ENCODE measurements around the gene ST7L. TPM values are rescaled to one million over a fixed set of nuclear protein-coding genes. Genes with fewer than 3 reads are reported as not detected.

The ST7L gene
- total and polyA plus RNA-seq, 10 of the 15 experiments (the other 5 are each of a cell fraction or from before 2014, with no cell fraction given), result 3.6 to 13.7 (median 8.9) TPM

DNA sequence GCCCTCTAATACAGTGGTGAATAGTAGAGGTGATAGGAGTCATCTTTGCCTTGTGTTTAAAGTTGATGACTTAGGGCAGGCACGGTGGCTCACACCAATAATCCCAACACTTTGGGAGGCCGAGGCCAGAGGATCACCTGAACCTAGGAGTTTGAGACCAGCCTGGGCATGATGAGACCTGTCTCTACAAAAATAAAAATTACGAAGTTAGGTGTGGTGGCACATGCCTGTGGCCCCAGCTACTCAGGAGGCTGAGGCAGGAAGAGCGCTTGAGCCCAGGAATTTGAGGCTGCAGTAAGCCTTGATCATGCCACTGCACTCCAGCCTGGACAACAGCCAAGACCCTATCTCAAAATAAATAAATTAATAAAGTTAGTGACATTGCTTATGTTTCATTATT lies 27.3 kb upstream of the ST7L start:
- Histone ChIP-seq H4K20me1 (ENCODE audit: control insufficient read depth, insufficient read depth) (peaks cover 4% of the 10 kb centered on the region; the same call in 1 of the 2 replicates), H3K4me1 (ENCODE audit: control insufficient read depth, insufficient read depth, low read length) (no peaks in the 10 kb centered on the region; the same call in 1 of the 2 replicates), H3K9ac (ENCODE audit: control insufficient read depth, insufficient read depth, low read length) (no peak overlapping the region), H3K4me2 (ENCODE audit: control insufficient read depth, insufficient read depth) (no peak overlapping the region), H2AFZ (ENCODE audit: control insufficient read depth, low read depth, low read length) (no peak overlapping the region), H3K79me2 (ENCODE audit: control insufficient read depth, insufficient read depth, low read length) (peaks cover 59% of the 10 kb centered on the region), H3K36me3 (ENCODE audit: control insufficient read depth in 2 of 2, insufficient read depth in 2 of 2, low read length in 1 of 2) (peaks cover 1 to 22% of the 10 kb centered on the region in 2 experiments), H3K27ac (ENCODE audit: control insufficient read depth, insufficient read depth) (no peak overlapping the region), H3K27me3 (replicated peaks in 1 of 2; ENCODE audit: control insufficient read depth in 2 of 2, insufficient read depth in 2 of 2, low read length in 1 of 2) (no peaks in the 10 kb centered on the region), H3K4me3 (no peak overlapping the region), H3K9me3 (replicated peaks; ENCODE audit: control insufficient read depth, insufficient read depth, low read length) (no peaks in the 10 kb centered on the region)
- CTCF ChIA-PET, result interaction anchor here (1.5 to 1.6 kb wide), 2 partner anchors 27 to 54 kb away, joined by 4 to 6 read pairs; no protein-coding TSS in a partner anchor
- in situ Hi-C loops (cut with MboI), result no loop called here
- RAD21 ChIA-PET (ENCODE audit: unreplicated experiment), result no interaction called here
- 97% methylated on average over 4 of the region's 4 CpGs for WGBS (ENCODE audit: insufficient coverage, insufficient replicate concordance, low lambda C conversion rate, missing lambda C conversion rate)
- no peak for FAIRE-seq
- BruUV-seq (replicated peaks), result no TSS peak
- SMC1A ChIA-PET (ENCODE audit: uncharacterized antibody, unreplicated experiment), result interaction anchor here (1.9 to 2.3 kb wide), 2 partner anchors 15 to 18 kb away, joined by 5 to 8 read pairs; no protein-coding TSS in a partner anchor
- intact Hi-C loops (cut with micrococcal nuclease; ENCODE audit: unreplicated experiment), result no loop called here
- TF ChIP-seq EZH2 (IDR thresholded peaks at IDR 0.05; ENCODE audit: borderline replicate concordance, control insufficient read depth, low read depth, low read length), result no peak
- no peak for TF ChIP-seq BACH1 (IDR thresholded peaks at IDR 0.05; ENCODE audit: borderline replicate concordance)
- TF ChIP-seq, protein P1, sequence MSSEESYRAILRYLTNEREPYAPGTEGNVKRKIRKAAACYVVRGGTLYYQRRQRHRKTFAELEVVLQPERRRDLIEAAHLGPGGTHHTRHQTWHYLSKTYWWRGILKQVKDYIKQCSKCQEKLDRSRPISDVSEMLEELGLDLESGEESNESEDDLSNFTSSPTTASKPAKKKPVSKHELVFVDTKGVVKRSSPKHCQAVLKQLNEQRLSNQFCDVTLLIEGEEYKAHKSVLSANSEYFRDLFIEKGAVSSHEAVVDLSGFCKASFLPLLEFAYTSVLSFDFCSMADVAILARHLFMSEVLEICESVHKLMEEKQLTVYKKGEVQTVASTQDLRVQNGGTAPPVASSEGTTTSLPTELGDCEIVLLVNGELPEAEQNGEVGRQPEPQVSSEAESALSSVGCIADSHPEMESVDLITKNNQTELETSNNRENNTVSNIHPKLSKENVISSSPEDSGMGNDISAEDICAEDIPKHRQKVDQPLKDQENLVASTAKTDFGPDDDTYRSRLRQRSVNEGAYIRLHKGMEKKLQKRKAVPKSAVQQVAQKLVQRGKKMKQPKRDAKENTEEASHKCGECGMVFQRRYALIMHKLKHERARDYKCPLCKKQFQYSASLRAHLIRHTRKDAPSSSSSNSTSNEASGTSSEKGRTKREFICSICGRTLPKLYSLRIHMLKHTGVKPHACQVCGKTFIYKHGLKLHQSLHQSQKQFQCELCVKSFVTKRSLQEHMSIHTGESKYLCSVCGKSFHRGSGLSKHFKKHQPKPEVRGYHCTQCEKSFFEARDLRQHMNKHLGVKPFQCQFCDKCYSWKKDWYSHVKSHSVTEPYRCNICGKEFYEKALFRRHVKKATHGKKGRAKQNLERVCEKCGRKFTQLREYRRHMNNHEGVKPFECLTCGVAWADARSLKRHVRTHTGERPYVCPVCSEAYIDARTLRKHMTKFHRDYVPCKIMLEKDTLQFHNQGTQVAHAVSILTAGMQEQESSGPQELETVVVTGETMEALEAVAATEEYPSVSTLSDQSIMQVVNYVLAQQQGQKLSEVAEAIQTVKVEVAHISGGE (CRISPR knock-in tag; IDR thresholded peaks at IDR 0.05), result no peak
- no peak for TF ChIP-seq MYC (IDR thresholded peaks at IDR 0.05; ENCODE audit: insufficient read depth, insufficient read length, insufficient replicate concordance, low read length, severe bottlenecking)
- TF ChIP-seq NFYB (IDR thresholded peaks at IDR 0.05; ENCODE audit: insufficient read depth, low read depth, low read length), result no peak
- TF ChIP-seq ZNF217 (IDR thresholded peaks at IDR 0.05), result no peak
- no peak for TF ChIP-seq BMI1 (IDR thresholded peaks at IDR 0.05; ENCODE audit: borderline replicate concordance)
- TF ChIP-seq MEF2B (IDR thresholded peaks at IDR 0.05; ENCODE audit: partially characterized antibody, poor library complexity, severe bottlenecking), result no peak
- TF ChIP-seq MEF2A (IDR thresholded peaks at IDR 0.05; ENCODE audit: insufficient read depth, low read depth, low read length), result no peak
- TF ChIP-seq POU2F2 (IDR thresholded peaks at IDR 0.05; ENCODE audit: borderline replicate concordance, low read depth, low read length), result no peak
- no peak for TF ChIP-seq SUZ12 (IDR thresholded peaks at IDR 0.05; ENCODE audit: unreplicated experiment)
- no peak for TF ChIP-seq HDGF (IDR thresholded peaks at IDR 0.05)
- no peak for TF ChIP-seq SREBF2 (IDR thresholded peaks at IDR 0.05; ENCODE audit: low read length)
- DNase-seq (ENCODE audit: low read depth, low spot score), result no peak
- POLR2A ChIA-PET, result interaction anchor here (0.7 kb wide), 2 partner anchors 252 to 1411 kb away, joined by 3 to 6 read pairs; no protein-coding TSS in a partner anchor
- no peak for ATAC-seq

All from GM12878 (cell line).